Left lung (tissue), 10 donors: ENCODE measurements around the gene MGAT5. TPM values are rescaled to one million over a fixed set of nuclear protein-coding genes. Genes with fewer than 3 reads are reported as not detected.

ENCODE experiments used
- ATAC-seq: fragments of 200-7000 bp; cut with Tn5 transposase; one replicate; pipeline ENCODE4 v1.9.1; 2020; ENCODE audit warnings: moderate library complexity
- DNase-seq, 4 donors: peaks; one replicate each; pipeline ENCODE4 v3.0.0-alpha.2; 2013 to 2020
- H3K27ac ChIP-seq, 2 donors: fragments of 200-600 bp; sonication (generic) in 1 of 2; one replicate each; pipeline versions ENCODE4 v1.5.0 to v1.8.0; 2020 to 2021
- H3K27me3 ChIP-seq, 2 donors: fragments of 200-600 bp; sonication (generic) in 1 of 2; one replicate each; pipeline versions ENCODE4 v1.5.0 to v1.8.0; 2020 to 2021
- H3K36me3 ChIP-seq, 2 donors: fragments of 200-600 bp; sonication (generic) in 1 of 2; one replicate each; pipeline versions ENCODE4 v1.5.0 to v1.8.0; 2020 to 2021
- H3K4me1 ChIP-seq, 2 donors: fragments of 200-600 bp; one replicate each; pipeline ENCODE4 v1.8.0; 2021
- H3K4me3 ChIP-seq, 2 donors: fragments of 200-600 bp; sonication (generic) in 1 of 2; one replicate each; pipeline versions ENCODE4 v1.5.0 to v1.8.0; 2020 to 2021; ENCODE audit warnings: mild to moderate bottlenecking in 1 of 2
- H3K9me3 ChIP-seq, 2 donors: fragments of 200-600 bp; sonication (generic) in 1 of 2; one replicate each; pipeline versions ENCODE4 v1.5.0 to v1.8.0; 2020 to 2021
- intact Hi-C, 2 donors: fragments of 100-400 bp; cut with DNase I; formaldehyde crosslinking; loops; one replicate each; pipeline versions ENCODE4 v1.11.2 to v1.14.2; 2022
- polyA plus RNA-seq, 6 donors: library from polyadenylated mRNA; unstranded; fragments of 120-200 nt; gene quantifications; one replicate each; pipeline ENCODE4 v1.2.1, GENCODE V29; 2013; ENCODE audit not compliant: insufficient read length in 6 of 6
- total RNA-seq, 2 donors: library from RNA; stranded (reverse); fragmentation: NEBNext Ultra II Directional; extraction: Animal tissue kit (Norgen Biotek cat#: 25700); gene quantifications; one replicate each; pipeline ENCODE4 v1.2.1, GENCODE V29; 2021
- TF ChIP-seq, protein P1 (sequence below), 2 donors: fragments of 200-600 bp; sonication (generic) in 1 of 2; IDR thresholded peaks; one replicate each; pipeline versions ENCODE4 v1.5.0 to v1.8.0; 2021; ENCODE audit warnings: antibody characterized with exemption in 2 of 2
- donor health status: DM: no; HTN: yes; CAD: no.
- donor health status: DM: no; HTN: no; CAD: no.

MGAT5 gene
- total and polyA plus RNA-seq, 8 donors: 24.5 to 57.0 (median 28.1) TPM

GRCh38 chr2:134335601-134336000 lies 81.7 kb downstream of the MGAT5 start:
- DNase-seq (no peak), ATAC-seq (no peak)
- H3K4me3 ChIP-seq: no peak overlapping the region
- peaks cover 0 to 12% of the 10 kb centered on the region in 2 donors for H3K4me1 ChIP-seq
- intact Hi-C loops: no loop called here
- no peaks in the 10 kb centered on the region for H3K36me3 ChIP-seq
- TF ChIP-seq, protein P1, sequence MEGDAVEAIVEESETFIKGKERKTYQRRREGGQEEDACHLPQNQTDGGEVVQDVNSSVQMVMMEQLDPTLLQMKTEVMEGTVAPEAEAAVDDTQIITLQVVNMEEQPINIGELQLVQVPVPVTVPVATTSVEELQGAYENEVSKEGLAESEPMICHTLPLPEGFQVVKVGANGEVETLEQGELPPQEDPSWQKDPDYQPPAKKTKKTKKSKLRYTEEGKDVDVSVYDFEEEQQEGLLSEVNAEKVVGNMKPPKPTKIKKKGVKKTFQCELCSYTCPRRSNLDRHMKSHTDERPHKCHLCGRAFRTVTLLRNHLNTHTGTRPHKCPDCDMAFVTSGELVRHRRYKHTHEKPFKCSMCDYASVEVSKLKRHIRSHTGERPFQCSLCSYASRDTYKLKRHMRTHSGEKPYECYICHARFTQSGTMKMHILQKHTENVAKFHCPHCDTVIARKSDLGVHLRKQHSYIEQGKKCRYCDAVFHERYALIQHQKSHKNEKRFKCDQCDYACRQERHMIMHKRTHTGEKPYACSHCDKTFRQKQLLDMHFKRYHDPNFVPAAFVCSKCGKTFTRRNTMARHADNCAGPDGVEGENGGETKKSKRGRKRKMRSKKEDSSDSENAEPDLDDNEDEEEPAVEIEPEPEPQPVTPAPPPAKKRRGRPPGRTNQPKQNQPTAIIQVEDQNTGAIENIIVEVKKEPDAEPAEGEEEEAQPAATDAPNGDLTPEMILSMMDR (IDR thresholded peaks at IDR 0.05): no peak
- H3K27ac ChIP-seq: no peak overlapping the region
- H3K9me3 ChIP-seq: peaks cover 0 to 4% of the 10 kb centered on the region in 2 donors
- no peaks in the 10 kb centered on the region for H3K27me3 ChIP-seq

DNA sequence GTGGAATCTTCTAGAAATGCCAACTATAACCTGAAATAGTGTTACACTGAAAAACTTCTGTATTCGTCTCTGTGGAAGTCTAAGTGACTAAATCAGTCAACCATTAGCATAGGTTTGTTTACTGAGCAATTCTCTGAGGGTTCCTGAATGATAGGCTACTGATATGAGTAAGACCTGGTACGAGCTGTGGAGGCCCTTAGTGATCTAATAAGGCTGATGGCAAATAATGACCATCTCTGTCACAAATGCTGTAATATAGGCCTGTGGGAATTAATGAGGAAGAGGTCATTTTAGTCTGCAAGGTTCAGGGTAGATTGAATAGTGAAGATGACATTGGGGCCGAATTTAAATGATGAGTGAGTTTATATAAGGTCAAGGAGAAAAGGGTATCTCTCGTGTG lies 82.5 kb downstream of the MGAT5 start:
- Histone ChIP-seq H3K4me3 (no peak overlapping the region), H3K36me3 (no peaks in the 10 kb centered on the region), H3K27me3 (no peaks in the 10 kb centered on the region), H3K27ac (no peak overlapping the region), H3K9me3 (peaks cover 0 to 3% of the 10 kb centered on the region in 2 donors), H3K4me1 (peaks cover 0 to 14% of the 10 kb centered on the region in 2 donors)
- TF ChIP-seq, protein P1 (IDR thresholded peaks at IDR 0.05): no peak
- no peak for ATAC-seq
- intact Hi-C loops: no loop called here
- DNase-seq: no peak

- no peak overlapping the region for H3K4me3 ChIP-seq
- no peaks in the 10 kb centered on the region for H3K9me3 ChIP-seq
- intact Hi-C loops: no loop called here
- H3K27me3 ChIP-seq: no peaks in the 10 kb centered on the region
- DNase-seq (no peak), ATAC-seq (peak; percentile 17)
- TF ChIP-seq, protein P1 (IDR thresholded peaks at IDR 0.05): no peak
- H3K27ac ChIP-seq: no peak overlapping the region
- H3K4me1 ChIP-seq: peaks cover 0 to 19% of the 10 kb centered on the region in 2 donors
- H3K36me3 ChIP-seq: no peaks in the 10 kb centered on the region
Observed at GRCh38 chr2:134336921-134337320, 83.0 kb downstream of the MGAT5 start.

DNA sequence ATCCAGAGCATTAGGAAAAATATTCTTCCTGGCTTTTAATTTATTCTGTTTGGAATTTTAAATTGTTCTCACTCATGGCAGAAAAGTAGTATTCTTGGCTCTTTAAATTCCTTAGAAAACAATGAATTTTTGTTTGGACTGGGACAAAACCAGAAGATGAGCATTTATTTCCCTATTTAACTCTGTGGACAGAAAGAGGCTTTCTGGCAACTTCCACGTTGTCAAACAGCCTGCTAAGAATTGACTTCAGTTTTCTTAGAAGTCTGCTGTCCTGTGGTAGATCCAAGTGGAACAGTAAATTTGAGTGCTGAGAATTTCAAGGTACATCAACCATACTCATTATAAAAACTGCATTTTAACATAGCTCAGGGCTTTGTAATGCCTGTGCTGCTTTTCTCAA lies 83.8 kb downstream of the MGAT5 start:
- Histone ChIP-seq H3K9me3 (no peaks in the 10 kb centered on the region), H3K4me1 (peaks cover 0 to 19% of the 10 kb centered on the region in 2 donors), H3K4me3 (no peak overlapping the region), H3K36me3 (no peaks in the 10 kb centered on the region), H3K27ac (peak overlapping the region in 1 of 2 donors; percentile 58), H3K27me3 (no peaks in the 10 kb centered on the region)
- TF ChIP-seq, protein P1 (IDR thresholded peaks at IDR 0.05): no peak
- intact Hi-C loops: no loop called here
- DNase-seq (no peak), ATAC-seq (peak; percentile 43)

- Histone ChIP-seq H3K27ac (peak overlapping the region in 1 of 2 donors; percentile 58), H3K9me3 (no peaks in the 10 kb centered on the region), H3K4me1 (peaks cover 0 to 19% of the 10 kb centered on the region in 2 donors), H3K36me3 (no peaks in the 10 kb centered on the region), H3K4me3 (no peak overlapping the region), H3K27me3 (no peaks in the 10 kb centered on the region)
- DNase-seq: no peak
- intact Hi-C loops: no loop called here
- TF ChIP-seq, protein P1 (IDR thresholded peaks at IDR 0.05): no peak
- peak; percentile 33 for ATAC-seq
Observed at GRCh38 chr2:134338208-134338607, 84.3 kb downstream of the MGAT5 start.
